Osteoblast (primary cell): ENCODE data around the gene FGF11. TPM values are rescaled to one million over a fixed set of nuclear protein-coding genes. Genes with fewer than 3 reads are reported as not detected.
"Not testable (repeated sequence)": the region's sequence is repeated elsewhere in the genome, so short reads cannot be mapped to it uniquely, and the experiment has no call there.

ENCODE experiments used
- DNase-seq: peaks from one replicate; pipeline ENCODE4 v3.0.0; 2011; ENCODE audit warnings: low spot score, mixed read lengths; ENCODE audit not compliant: insufficient read length; ENCODE audit errors: missing footprints
- H2AFZ ChIP-seq: 2 replicates; pipeline ENCODE4 v1.6.0; 2011; ENCODE audit warnings: mild to moderate bottlenecking, low read length
- H3K27ac ChIP-seq: 2 replicates; pipeline ENCODE4 v1.5.1; 2011; ENCODE audit warnings: mild to moderate bottlenecking, low read depth, low read length, moderate library complexity
- H3K27me3 ChIP-seq: 2 replicates; pipeline ENCODE4 v1.6.0; 2012; ENCODE audit warnings: mild to moderate bottlenecking, control low read depth, inconsistent platforms, low read length, moderate library complexity; ENCODE audit not compliant: insufficient read depth
- H3K36me3 ChIP-seq: 2 replicates; pipeline ENCODE4 v1.5.1; 2011; ENCODE audit warnings: mild to moderate bottlenecking, low read length, control low read depth, moderate library complexity; ENCODE audit not compliant: insufficient read depth
- H3K4me1 ChIP-seq: 2 replicates; pipeline ENCODE4 v1.5.1; 2011; ENCODE audit warnings: mild to moderate bottlenecking, low read length, control low read depth, moderate library complexity; ENCODE audit not compliant: insufficient read depth
- H3K4me2 ChIP-seq: 2 replicates; pipeline ENCODE4 v1.6.0; 2011; ENCODE audit warnings: mild to moderate bottlenecking, low read length; ENCODE audit not compliant: insufficient read depth
- H3K4me3 ChIP-seq: fragments of 200-600 bp; sonication (generic); 3 replicates; pipeline ENCODE4 v1.5.1; 2012; ENCODE audit warnings: mild to moderate bottlenecking, low read length, inconsistent platforms; ENCODE audit not compliant: insufficient read depth
- H3K79me2 ChIP-seq: 2 replicates; pipeline ENCODE4 v1.6.0; 2012; ENCODE audit warnings: mild to moderate bottlenecking, low read length, control low read depth, inconsistent platforms; ENCODE audit not compliant: insufficient read depth
- H3K9me3 ChIP-seq: 2 replicates; pipeline ENCODE4 v1.5.1; 2011; ENCODE audit warnings: low read depth, low read length, control low read depth
- H4K20me1 ChIP-seq: 2 replicates; pipeline ENCODE4 v1.6.0; 2012; ENCODE audit warnings: mild to moderate bottlenecking, low read length, control low read depth; ENCODE audit not compliant: insufficient read depth
- total RNA-seq: library from RNA; depleted of rRNA; stranded (reverse); fragments of >200 nt; gene quantifications from 2 replicates; pipeline ENCODE4 v1.2.3, GENCODE V29; 2012
- TF ChIP-seq, protein P1 (sequence below): IDR thresholded peaks from 2 replicates; pipeline ENCODE4 v1.5.1; 2011; ENCODE audit warnings: mild to moderate bottlenecking, low read depth, low read length, moderate library complexity; ENCODE audit errors: extremely low read depth

FGF11 gene
- total RNA-seq, 1 donor = 0.36 TPM

GRCh38 chr17:7478276-7479212, 39.2 kb downstream of the FGF11 start:
- TF ChIP-seq, protein P1, sequence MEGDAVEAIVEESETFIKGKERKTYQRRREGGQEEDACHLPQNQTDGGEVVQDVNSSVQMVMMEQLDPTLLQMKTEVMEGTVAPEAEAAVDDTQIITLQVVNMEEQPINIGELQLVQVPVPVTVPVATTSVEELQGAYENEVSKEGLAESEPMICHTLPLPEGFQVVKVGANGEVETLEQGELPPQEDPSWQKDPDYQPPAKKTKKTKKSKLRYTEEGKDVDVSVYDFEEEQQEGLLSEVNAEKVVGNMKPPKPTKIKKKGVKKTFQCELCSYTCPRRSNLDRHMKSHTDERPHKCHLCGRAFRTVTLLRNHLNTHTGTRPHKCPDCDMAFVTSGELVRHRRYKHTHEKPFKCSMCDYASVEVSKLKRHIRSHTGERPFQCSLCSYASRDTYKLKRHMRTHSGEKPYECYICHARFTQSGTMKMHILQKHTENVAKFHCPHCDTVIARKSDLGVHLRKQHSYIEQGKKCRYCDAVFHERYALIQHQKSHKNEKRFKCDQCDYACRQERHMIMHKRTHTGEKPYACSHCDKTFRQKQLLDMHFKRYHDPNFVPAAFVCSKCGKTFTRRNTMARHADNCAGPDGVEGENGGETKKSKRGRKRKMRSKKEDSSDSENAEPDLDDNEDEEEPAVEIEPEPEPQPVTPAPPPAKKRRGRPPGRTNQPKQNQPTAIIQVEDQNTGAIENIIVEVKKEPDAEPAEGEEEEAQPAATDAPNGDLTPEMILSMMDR = no peak
- Histone ChIP-seq H3K4me1 (peaks cover 42% of the 10 kb centered on the region), H3K36me3 (peaks cover 5% of the 10 kb centered on the region), H4K20me1 (peaks cover 43% of the 10 kb centered on the region), H3K27ac (peak overlapping the region; percentile 93), H3K9me3 (no peaks in the 10 kb centered on the region), H3K4me2 (peak overlapping the region; percentile 95), H3K79me2 (peaks cover 69% of the 10 kb centered on the region), H3K4me3 (peak overlapping the region; percentile 82), H3K27me3 (no peaks in the 10 kb centered on the region), H2AFZ (no peak overlapping the region)
- peak; percentile 94 for DNase-seq

DNA sequence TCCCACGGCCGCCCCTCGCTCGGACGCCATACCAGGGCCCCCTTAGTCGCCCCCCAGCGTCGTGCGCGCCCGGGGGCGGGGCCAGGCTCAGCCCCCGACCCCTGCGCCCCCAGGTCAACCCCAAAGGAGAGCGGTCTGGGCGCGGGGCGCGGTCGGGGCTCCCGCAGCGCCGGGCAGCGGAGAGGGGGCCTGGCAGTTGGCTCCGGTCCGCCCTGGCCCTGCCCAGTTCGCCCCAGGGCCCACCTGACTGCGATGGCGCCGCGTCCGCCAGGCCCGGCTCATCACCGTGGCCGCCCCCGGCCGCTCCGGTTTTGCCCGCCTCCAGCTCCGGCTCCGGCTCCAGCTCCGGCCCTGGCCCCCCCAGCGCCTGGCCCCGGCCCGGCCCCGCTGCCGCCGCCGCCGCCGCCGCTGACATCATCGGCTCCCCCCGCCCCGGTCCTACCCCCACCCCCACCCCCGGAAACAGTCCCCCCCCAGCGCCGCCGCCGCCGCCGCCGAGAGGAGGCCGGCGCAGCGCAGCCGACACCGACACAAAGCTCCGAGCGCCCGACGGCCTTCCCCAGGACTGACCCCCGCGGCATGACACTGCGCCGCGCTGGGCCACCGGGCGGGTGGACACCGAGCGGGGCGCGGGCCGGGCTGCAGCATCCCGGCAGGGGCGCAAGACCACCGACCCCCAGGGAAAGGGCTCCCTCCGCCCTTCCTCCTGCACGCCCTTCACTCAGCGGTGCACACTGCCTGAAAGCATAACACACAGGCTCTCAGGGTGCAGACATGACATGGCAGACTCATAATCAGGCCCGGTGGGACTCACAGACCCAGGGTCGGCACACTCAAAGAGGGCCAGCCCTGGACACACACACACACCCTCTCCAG, 40.1 kb downstream of the FGF11 start, which contains the start of gene ZBTB4:
Gene ZBTB4, minus strand, starts transcription at position 419 of the 876 bp plus-strand sequence. CDS start 12,830 bp downstream, outside the sequence.
- peaks cover 42% of the 10 kb centered on the region for H3K4me1 ChIP-seq
- TF ChIP-seq, protein P1 = no peak
- peaks cover 60% of the 10 kb centered on the region for H3K79me2 ChIP-seq

GRCh38 chr17:7480089-7480384, 40.7 kb downstream of the FGF11 start:
- TF ChIP-seq, protein P1 = no peak
- peaks cover 42% of the 10 kb centered on the region for H3K4me1 ChIP-seq
- H3K36me3 ChIP-seq = no peaks in the 10 kb centered on the region

More for the DNA sequence above, 40.1 kb downstream of the FGF11 start, which contains the start of gene ZBTB4:
- peak within 1 kb of the TSS; percentile 96 for H3K4me2 ChIP-seq
- H3K4me3 ChIP-seq = peak within 1 kb of the TSS; percentile 82
- peak within 1 kb of the TSS; percentile 85 for H2AFZ ChIP-seq
- H3K27me3 ChIP-seq = no peaks in the 10 kb centered on the region
- H3K27ac ChIP-seq = peak within 1 kb of the TSS; percentile 93
- H3K36me3 ChIP-seq = peaks cover 1% of the 10 kb centered on the region
- H4K20me1 ChIP-seq = peaks cover 34% of the 10 kb centered on the region
- peak; percentile 94 for DNase-seq
- H3K9me3 ChIP-seq = no peaks in the 10 kb centered on the region

GRCh38 chr17:7481275-7481674, 42.0 kb downstream of the FGF11 start, which contains the start of gene SLC35G6:
Gene SLC35G6 (plus strand): TSS chr17:7481446. CDS start chr17:7481517, 71 bp downstream.
- not testable (repeated sequence) for H2AFZ ChIP-seq
- peaks cover 56% of the 10 kb centered on the region for H3K79me2 ChIP-seq

More at GRCh38 chr17:7480089-7480384, 40.7 kb downstream of the FGF11 start:
- Histone ChIP-seq H3K9me3 (no peaks in the 10 kb centered on the region), H3K27me3 (no peaks in the 10 kb centered on the region), H4K20me1 (peaks cover 34% of the 10 kb centered on the region), H3K4me3 (peak overlapping the region; percentile 82), H2AFZ (peak overlapping the region; percentile 85), H3K27ac (peak overlapping the region; percentile 88), H3K4me2 (peak overlapping the region; percentile 96), H3K79me2 (peaks cover 58% of the 10 kb centered on the region)
- DNase-seq = no peak

GRCh38 chr17:7481842-7482741, 42.8 kb downstream of the FGF11 start:
- Histone ChIP-seq H3K79me2 (peaks cover 56% of the 10 kb centered on the region), H3K4me1 (peaks cover 40% of the 10 kb centered on the region), H3K27ac (peak overlapping the region; percentile 100), H4K20me1 (peaks cover 32% of the 10 kb centered on the region)
- H3K36me3 ChIP-seq, H3K4me2 ChIP-seq, H3K9me3 ChIP-seq, H3K27me3 ChIP-seq, H2AFZ ChIP-seq, H3K4me3 ChIP-seq: not testable (repeated sequence)
- peak; percentile 69 for DNase-seq

More at GRCh38 chr17:7481275-7481674, 42.0 kb downstream of the FGF11 start, which contains the start of gene SLC35G6:
- H3K27me3 ChIP-seq, H3K9me3 ChIP-seq, H3K4me3 ChIP-seq, DNase-seq, H3K36me3 ChIP-seq: not testable (repeated sequence)
- Histone ChIP-seq H3K4me2 (peak within 1 kb of the TSS; percentile 96), H4K20me1 (peaks cover 32% of the 10 kb centered on the region), H3K4me1 (peaks cover 40% of the 10 kb centered on the region), H3K27ac (peak within 1 kb of the TSS; percentile 100)
